SJCRH30 (cell line): ENCODE data around the gene KCNA5. TPM values are rescaled to one million over a fixed set of nuclear protein-coding genes. Genes with fewer than 3 reads are reported as not detected.

Experiments used
- DNase-seq, 2 experiments: peaks; one replicate each; pipeline ENCODE4 v3.0.0-alpha.2; 2015 to 2020
- H3K27ac ChIP-seq: fragments of 250-450 bp; sonication (Bioruptor Pico); 2 replicates; pipeline ENCODE4 v1.5.1; 2020; ENCODE audit warnings: mild to moderate bottlenecking, moderate library complexity
- H3K27me3 ChIP-seq: fragments of 250-450 bp; sonication (Bioruptor Pico); 2 replicates; pipeline ENCODE4 v1.5.1; 2020; ENCODE audit warnings: mild to moderate bottlenecking, moderate library complexity
- H3K36me3 ChIP-seq: fragments of 250-450 bp; sonication (Bioruptor Pico); 2 replicates; pipeline ENCODE4 v1.5.1; 2020; ENCODE audit warnings: mild to moderate bottlenecking, moderate library complexity
- H3K4me1 ChIP-seq: fragments of 250-450 bp; sonication (Bioruptor Pico); 2 replicates; pipeline ENCODE4 v1.5.1; 2020; ENCODE audit warnings: mild to moderate bottlenecking, moderate library complexity
- H3K4me3 ChIP-seq: fragments of 250-450 bp; sonication (Bioruptor Pico); 2 replicates; pipeline ENCODE4 v1.5.1; 2020; ENCODE audit warnings: mild to moderate bottlenecking, moderate library complexity
- H3K9me3 ChIP-seq: fragments of 250-450 bp; sonication (Bioruptor Pico); replicated peaks from 2 replicates; pipeline ENCODE4 v1.5.1; 2020; ENCODE audit warnings: mild to moderate bottlenecking, moderate library complexity
- total RNA-seq: library from RNA; depleted of rRNA; stranded (reverse); fragments of >200 nt; shearing (Covaris generic); gene quantifications from 2 replicates; pipeline ENCODE4 v1.2.3, GENCODE V29; 2014

The KCNA5 gene
- total RNA-seq, 1 experiment from 2014 or later, result not detected

GRCh38 chr12:5017638-5018348, 25.9 kb upstream of the KCNA5 start:
- Histone ChIP-seq H3K36me3 (no peaks in the 10 kb centered on the region), H3K27me3 (peaks cover 6% of the 10 kb centered on the region; the same call in 1 of the 2 replicates), H3K9me3 (no peaks in the 10 kb centered on the region), H3K4me1 (no peaks in the 10 kb centered on the region), H3K27ac (no peak overlapping the region), H3K4me3 (no peak overlapping the region)
- DNase-seq, result no peak

GRCh38 chr12:5018677-5019076, 25.0 kb upstream of the KCNA5 start:
- H3K27ac ChIP-seq, result no peak overlapping the region
- no peaks in the 10 kb centered on the region for H3K36me3 ChIP-seq
- no peak overlapping the region for H3K4me3 ChIP-seq
- DNase-seq, result no peak
- no peaks in the 10 kb centered on the region for H3K9me3 ChIP-seq
- no peaks in the 10 kb centered on the region for H3K4me1 ChIP-seq
- peaks cover 6% of the 10 kb centered on the region; the same call in 1 of the 2 replicates for H3K27me3 ChIP-seq

- Histone ChIP-seq H3K4me1 (no peaks in the 10 kb centered on the region), H3K4me3 (no peak overlapping the region), H3K36me3 (no peaks in the 10 kb centered on the region), H3K27me3 (peaks cover 6% of the 10 kb centered on the region; the same call in 1 of the 2 replicates), H3K27ac (no peak overlapping the region), H3K9me3 (no peaks in the 10 kb centered on the region)
- DNase-seq, result no peak
These were observed 21.7 kb upstream of the KCNA5 start for GRCh38 chr12:5022025-5022424.

- no peaks in the 10 kb centered on the region for H3K9me3 ChIP-seq
- no peaks in the 10 kb centered on the region for H3K36me3 ChIP-seq
- no peaks in the 10 kb centered on the region for H3K4me1 ChIP-seq
- H3K27me3 ChIP-seq, result peaks cover 6% of the 10 kb centered on the region; the same call in 1 of the 2 replicates
- no peak overlapping the region for H3K4me3 ChIP-seq
- peak in 1 of 2 experiments; percentile 59 for DNase-seq
- no peak overlapping the region for H3K27ac ChIP-seq
These were observed 21.1 kb upstream of the KCNA5 start for GRCh38 chr12:5022465-5023061.

- H3K36me3 ChIP-seq, result no peaks in the 10 kb centered on the region
- H3K4me1 ChIP-seq, result no peaks in the 10 kb centered on the region
- H3K27ac ChIP-seq, result no peak overlapping the region
- no peak overlapping the region for H3K4me3 ChIP-seq
- DNase-seq, result no peak
- peaks cover 6% of the 10 kb centered on the region; the same call in 1 of the 2 replicates for H3K27me3 ChIP-seq
- no peaks in the 10 kb centered on the region for H3K9me3 ChIP-seq
These were observed 19.8 kb upstream of the KCNA5 start for GRCh38 chr12:5023842-5024241.

GRCh38 chr12:5026342-5026938, 17.2 kb upstream of the KCNA5 start:
- Histone ChIP-seq H3K4me1 (no peaks in the 10 kb centered on the region), H3K36me3 (no peaks in the 10 kb centered on the region), H3K9me3 (no peaks in the 10 kb centered on the region), H3K27me3 (peaks cover 2% of the 10 kb centered on the region; the same call in 1 of the 2 replicates), H3K27ac (no peak overlapping the region), H3K4me3 (no peak overlapping the region)
- no peak for DNase-seq

GRCh38 chr12:5027046-5027821, 16.4 kb upstream of the KCNA5 start:
- Histone ChIP-seq H3K27ac (no peak overlapping the region), H3K4me3 (no peak overlapping the region), H3K4me1 (no peaks in the 10 kb centered on the region), H3K27me3 (no peaks in the 10 kb centered on the region), H3K36me3 (no peaks in the 10 kb centered on the region), H3K9me3 (no peaks in the 10 kb centered on the region)
- DNase-seq, result no peak

- H3K27ac ChIP-seq, result no peak overlapping the region
- H3K9me3 ChIP-seq, result no peaks in the 10 kb centered on the region
These were observed 13.6 kb upstream of the KCNA5 start for GRCh38 chr12:5030066-5030465.

GRCh38 chr12:5031242-5031641, 12.4 kb upstream of the KCNA5 start:
- Histone ChIP-seq H3K27ac (no peak overlapping the region), H3K36me3 (no peaks in the 10 kb centered on the region), H3K9me3 (no peaks in the 10 kb centered on the region), H3K4me1 (no peaks in the 10 kb centered on the region), H3K27me3 (no peaks in the 10 kb centered on the region), H3K4me3 (no peak overlapping the region)
- no peak for DNase-seq

More at GRCh38 chr12:5030066-5030465, 13.6 kb upstream of the KCNA5 start:
- no peak for DNase-seq
- Histone ChIP-seq H3K4me1 (no peaks in the 10 kb centered on the region), H3K4me3 (no peak overlapping the region), H3K36me3 (no peaks in the 10 kb centered on the region), H3K27me3 (no peaks in the 10 kb centered on the region)

GRCh38 chr12:5031958-5032357, 11.7 kb upstream of the KCNA5 start:
- DNase-seq, result no peak
- H3K36me3 ChIP-seq, result no peaks in the 10 kb centered on the region
- H3K27ac ChIP-seq, result no peak overlapping the region
- H3K4me3 ChIP-seq, result no peak overlapping the region
- H3K9me3 ChIP-seq, result no peaks in the 10 kb centered on the region
- H3K27me3 ChIP-seq, result no peaks in the 10 kb centered on the region
- H3K4me1 ChIP-seq, result no peaks in the 10 kb centered on the region

- H3K4me3 ChIP-seq, result no peak overlapping the region
- H3K4me1 ChIP-seq, result no peaks in the 10 kb centered on the region
- H3K9me3 ChIP-seq, result no peaks in the 10 kb centered on the region
- no peaks in the 10 kb centered on the region for H3K36me3 ChIP-seq
- DNase-seq, result no peak
- no peak overlapping the region for H3K27ac ChIP-seq
- H3K27me3 ChIP-seq, result no peaks in the 10 kb centered on the region
These were observed 10.9 kb upstream of the KCNA5 start for GRCh38 chr12:5032821-5033220.

- DNase-seq, result no peak
- Histone ChIP-seq H3K9me3 (no peaks in the 10 kb centered on the region), H3K36me3 (no peaks in the 10 kb centered on the region), H3K27me3 (no peaks in the 10 kb centered on the region), H3K27ac (no peak overlapping the region), H3K4me3 (no peak overlapping the region), H3K4me1 (no peaks in the 10 kb centered on the region)
These were observed 9.8 kb upstream of the KCNA5 start for GRCh38 chr12:5033883-5034282.

- DNase-seq, result no peak
- Histone ChIP-seq H3K27ac (no peak overlapping the region), H3K36me3 (no peaks in the 10 kb centered on the region), H3K9me3 (no peaks in the 10 kb centered on the region), H3K4me3 (no peak overlapping the region), H3K4me1 (no peaks in the 10 kb centered on the region), H3K27me3 (no peaks in the 10 kb centered on the region)
These were observed 9.1 kb upstream of the KCNA5 start for GRCh38 chr12:5034603-5035002.

- no peaks in the 10 kb centered on the region for H3K36me3 ChIP-seq
- no peaks in the 10 kb centered on the region for H3K4me1 ChIP-seq
- DNase-seq, result no peak
- no peak overlapping the region for H3K4me3 ChIP-seq
- H3K27me3 ChIP-seq, result no peaks in the 10 kb centered on the region
- H3K27ac ChIP-seq, result no peak overlapping the region
- H3K9me3 ChIP-seq, result no peaks in the 10 kb centered on the region
These were observed 8.1 kb upstream of the KCNA5 start for GRCh38 chr12:5035618-5036017.

- H3K36me3 ChIP-seq, result no peaks in the 10 kb centered on the region
These were observed 7.6 kb upstream of the KCNA5 start for GRCh38 chr12:5036031-5036430.

More at GRCh38 chr12:5036031-5036430, 7.6 kb upstream of the KCNA5 start:
- DNase-seq, result no peak
- Histone ChIP-seq H3K27ac (no peak overlapping the region), H3K4me3 (no peak overlapping the region), H3K27me3 (no peaks in the 10 kb centered on the region), H3K9me3 (no peaks in the 10 kb centered on the region), H3K4me1 (no peaks in the 10 kb centered on the region)
